Caco-2 (cell line): ENCODE results near the gene RANBP3. TPM values are rescaled to one million over a fixed set of nuclear protein-coding genes. Genes with fewer than 3 reads are reported as not detected.

Experiments
- BruUV-seq: library from RNA; stranded (reverse); fragments of 400-500 nt; replicated peaks from 2 replicates; lab custom pipeline; 2021; lab: Mats Ljungman, UMichigan
- CTCF ChIA-PET: fragments of 300-600 bp; sonication (Branson Sonifier 250); formaldehyde crosslinking; loops from one replicate; lab custom pipeline; 2022; ENCODE audit warnings: antibody characterized with exemption; lab: Charles Lee
- POLR2A ChIA-PET: fragments of 300-600 bp; sonication (Branson Sonifier 250); formaldehyde crosslinking; loops from one replicate; lab custom pipeline; 2022; ENCODE audit warnings: antibody characterized with exemption; lab: Charles Lee
- DNase-seq, 2 experiments: peaks; one replicate each; pipeline versions ENCODE4 v3.0.0 to v3.0.0-alpha.2; 2020 to 2022
- H3K27me3 ChIP-seq: replicated peaks from 2 replicates; pipeline ENCODE4 v1.6.0; 2011; ENCODE audit warnings: low read length; ENCODE audit not compliant: control insufficient read depth, insufficient read depth
- H3K36me3 ChIP-seq: 2 replicates; pipeline ENCODE4 v1.5.1; 2011; ENCODE audit warnings: low read length; ENCODE audit not compliant: control insufficient read depth, insufficient read depth
- H3K4me1 ChIP-seq: fragments of 250-450 bp; sonication (Bioruptor Pico); 2 replicates; pipeline ENCODE4 v1.5.1; 2020; ENCODE audit warnings: mild to moderate bottlenecking
- H3K4me3 ChIP-seq: 2 replicates; pipeline ENCODE4 v1.5.1; 2011; ENCODE audit warnings: low read depth, mild to moderate bottlenecking, control low read depth, low read length
- H3K9me3 ChIP-seq: fragments of 250-450 bp; sonication (Bioruptor Pico); 2 replicates; pipeline ENCODE4 v1.5.1; 2020; ENCODE audit warnings: mild to moderate bottlenecking, moderate library complexity
- H3K27ac Mint-ChIP-seq: one replicate; pipeline ENCODE4 v1.8.0; 2022; ENCODE audit warnings: mixed read lengths; ENCODE audit not compliant: unreplicated experiment
- H3K27me3 Mint-ChIP-seq: one replicate; pipeline ENCODE4 v1.8.0; 2022; ENCODE audit warnings: mixed read lengths; ENCODE audit not compliant: insufficient read depth, unreplicated experiment
- H3K36me3 Mint-ChIP-seq: one replicate; pipeline ENCODE4 v1.8.0; 2022; ENCODE audit warnings: mild to moderate bottlenecking, mixed read lengths; ENCODE audit not compliant: insufficient read depth, unreplicated experiment
- H3K4me1 Mint-ChIP-seq: one replicate; pipeline ENCODE4 v1.8.0; 2022; ENCODE audit warnings: low read depth, mixed read lengths; ENCODE audit not compliant: unreplicated experiment
- H3K4me3 Mint-ChIP-seq: one replicate; pipeline ENCODE4 v1.8.0; 2022; ENCODE audit warnings: mild to moderate bottlenecking, moderate library complexity, mixed read lengths; ENCODE audit not compliant: unreplicated experiment
- H3K9me3 Mint-ChIP-seq: one replicate; pipeline ENCODE4 v1.8.0; 2022; ENCODE audit warnings: mixed read lengths; ENCODE audit not compliant: unreplicated experiment
- CTCF ChIP-seq, 2 experiments: fragments of 200-600 bp in 1 of 2; IDR thresholded peaks; 1 replicate in 1 of 2; 2 replicates in 1 of 2; pipeline versions ENCODE4 v1.5.1 to v1.8.0; 2011 to 2022; ENCODE audit warnings: antibody characterized with exemption in 1 of 2, control low read depth in 1 of 2, inconsistent platforms in 1 of 2, low read depth in 1 of 2, low read length in 1 of 2, mild to moderate bottlenecking in 1 of 2, moderate library complexity in 1 of 2; ENCODE audit not compliant: insufficient read depth in 1 of 2, severe bottlenecking in 1 of 2, unreplicated experiment in 1 of 2
- intact Hi-C: fragments of 100-400 bp; cut with micrococcal nuclease; formaldehyde crosslinking; loops from one replicate; pipeline ENCODE4 v1.10.0; 2022; ENCODE audit not compliant: unreplicated experiment
- total RNA-seq: library from RNA; stranded (reverse); gene quantifications from 2 replicates; pipeline ENCODE4 v1.2.3, GENCODE V29; 2022

The RANBP3 gene
- total RNA-seq, 1 experiment from 2014 or later, result 90.4 TPM

DNA sequence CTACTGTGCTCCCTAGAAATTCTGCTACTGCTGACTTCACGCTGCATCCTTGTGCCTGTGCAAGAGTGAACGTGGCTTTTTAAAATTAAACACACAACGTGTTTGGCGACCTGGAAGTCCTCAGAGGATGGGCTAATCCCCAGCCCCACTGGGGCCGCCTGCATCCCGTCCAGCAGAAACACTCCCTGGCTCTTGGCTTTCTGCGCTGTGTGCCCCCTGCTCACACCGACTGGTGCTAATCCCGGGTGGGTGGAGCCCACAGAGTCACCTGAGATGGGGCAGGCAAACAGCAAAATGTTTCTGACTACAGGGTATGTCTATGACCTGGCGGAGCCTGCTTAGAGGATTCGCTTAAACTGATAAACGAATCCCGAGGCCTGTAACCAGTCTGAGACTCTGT, 48.8 kb downstream of the RANBP3 start:
- Mint-ChIP-seq H3K4me1 (no peaks in the 10 kb centered on the region), H3K36me3 (peaks cover 69% of the 10 kb centered on the region), H3K27me3 (no peaks in the 10 kb centered on the region), H3K4me3 (no peak overlapping the region), H3K9me3 (no peaks in the 10 kb centered on the region), H3K27ac (no peak overlapping the region)
- no peaks in the 10 kb centered on the region for H3K27me3 ChIP-seq
- H3K9me3 ChIP-seq, result no peaks in the 10 kb centered on the region
- intact Hi-C loops, result no loop called here
- CTCF ChIA-PET, result no interaction called here
- POLR2A ChIA-PET, result no interaction called here
- no peaks in the 10 kb centered on the region for H3K4me1 ChIP-seq
- H3K36me3 ChIP-seq, result peaks cover 3% of the 10 kb centered on the region; the same call in 1 of the 2 replicates
- no peak for TF ChIP-seq CTCF (IDR thresholded peaks at IDR 0.05; ENCODE audit: insufficient read depth in 1 of 2, low read depth in 1 of 2, low read length in 1 of 2, severe bottlenecking in 1 of 2, unreplicated experiment in 1 of 2)
- no TSS peak for BruUV-seq
- DNase-seq, result no peak
- no peak overlapping the region for H3K4me3 ChIP-seq

DNA sequence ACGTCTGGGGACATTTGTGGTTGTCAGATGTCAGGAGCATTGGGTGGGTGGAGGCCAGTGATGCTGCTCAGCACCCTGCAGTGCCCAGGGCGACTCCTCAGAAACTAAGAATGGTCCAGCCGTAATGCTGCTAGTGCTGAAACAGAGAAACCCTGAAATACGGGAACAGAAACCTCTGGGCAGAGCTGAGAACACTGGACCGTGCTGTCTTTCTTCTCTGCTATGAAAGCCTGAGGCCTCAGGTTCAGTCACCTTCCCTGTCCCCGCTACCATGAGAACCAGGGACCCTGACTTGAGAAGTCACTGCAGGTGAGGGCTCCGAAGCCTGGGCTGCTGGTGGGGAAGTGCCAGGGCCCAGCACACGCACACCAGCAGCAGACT, 50.5 kb downstream of the RANBP3 start:
- no peak for DNase-seq

DNA sequence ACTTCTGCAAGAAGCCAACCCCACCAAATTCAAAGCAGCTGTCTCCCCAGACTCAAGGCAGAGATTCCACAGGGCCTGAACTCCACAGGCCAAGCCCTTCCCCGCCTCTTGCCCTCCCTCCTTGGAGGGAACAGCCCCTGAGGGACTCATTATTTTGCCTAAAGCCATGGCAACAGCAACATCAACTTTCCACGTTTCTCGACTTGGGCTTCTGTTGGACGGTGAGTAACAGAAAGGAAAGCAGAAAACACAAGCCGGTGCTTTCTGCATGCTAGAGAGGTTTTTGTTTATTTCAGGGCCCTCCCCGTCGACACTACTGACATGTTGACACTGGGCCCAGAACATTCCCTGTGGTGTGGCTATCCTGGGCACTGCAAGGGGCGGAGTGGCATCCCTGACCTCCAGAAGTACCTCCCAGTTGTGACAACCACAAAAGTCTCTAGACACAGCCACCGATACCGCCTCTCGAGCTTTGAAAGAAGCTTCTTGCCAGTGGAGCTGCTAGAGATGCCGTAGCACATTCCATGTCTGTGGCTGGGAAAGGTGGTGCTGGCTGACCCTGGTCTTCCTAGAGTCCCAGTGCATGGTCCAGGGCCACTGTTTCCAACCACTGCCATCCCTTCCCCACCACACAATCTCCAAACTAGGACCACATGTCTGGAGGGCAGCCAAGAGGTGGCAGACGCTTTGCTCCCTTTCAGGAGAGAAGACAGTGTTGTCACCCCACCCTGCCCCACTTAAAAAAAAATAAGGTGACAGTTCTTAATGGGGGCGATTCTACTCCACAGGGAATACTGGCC, 51.1 kb downstream of the RANBP3 start:
- Mint-ChIP-seq H3K27ac (no peak overlapping the region), H3K36me3 (peaks cover 72% of the 10 kb centered on the region), H3K4me3 (no peak overlapping the region), H3K27me3 (no peaks in the 10 kb centered on the region), H3K4me1 (no peaks in the 10 kb centered on the region), H3K9me3 (no peaks in the 10 kb centered on the region)
- intact Hi-C loops, result no loop called here
- Histone ChIP-seq H3K4me3 (no peak overlapping the region), H3K27me3 (no peaks in the 10 kb centered on the region), H3K36me3 (peaks cover 3% of the 10 kb centered on the region; the same call in 1 of the 2 replicates), H3K4me1 (no peaks in the 10 kb centered on the region), H3K9me3 (no peaks in the 10 kb centered on the region)
- no peak for DNase-seq
- BruUV-seq, result no TSS peak
- no peak for TF ChIP-seq CTCF (IDR thresholded peaks at IDR 0.05; ENCODE audit: insufficient read depth in 1 of 2, low read depth in 1 of 2, low read length in 1 of 2, severe bottlenecking in 1 of 2, unreplicated experiment in 1 of 2)
- POLR2A ChIA-PET, result no interaction called here
- CTCF ChIA-PET, result no interaction called here

More for the DNA sequence above, 50.5 kb downstream of the RANBP3 start:
- no peaks in the 10 kb centered on the region for H3K27me3 ChIP-seq
- ChIA-PET POLR2A (no interaction called here), CTCF (no interaction called here)
- intact Hi-C loops, result no loop called here
- H3K4me1 ChIP-seq, result no peaks in the 10 kb centered on the region
- no peak overlapping the region for H3K4me3 Mint-ChIP-seq
- H3K4me1 Mint-ChIP-seq, result no peaks in the 10 kb centered on the region
- no peaks in the 10 kb centered on the region for H3K9me3 Mint-ChIP-seq
- H3K27me3 Mint-ChIP-seq, result no peaks in the 10 kb centered on the region
- BruUV-seq, result no TSS peak
- no peak overlapping the region for H3K4me3 ChIP-seq
- peaks cover 3% of the 10 kb centered on the region; the same call in 1 of the 2 replicates for H3K36me3 ChIP-seq
- TF ChIP-seq CTCF (IDR thresholded peaks at IDR 0.05; ENCODE audit: insufficient read depth in 1 of 2, low read depth in 1 of 2, low read length in 1 of 2, severe bottlenecking in 1 of 2, unreplicated experiment in 1 of 2), result no peak
- peaks cover 72% of the 10 kb centered on the region for H3K36me3 Mint-ChIP-seq
- no peaks in the 10 kb centered on the region for H3K9me3 ChIP-seq
- H3K27ac Mint-ChIP-seq, result no peak overlapping the region
